Cortex of kidney (tissue), 1 donor: ENCODE data around the gene TEN1.
"Not testable (repeated sequence)": the region's sequence is repeated elsewhere in the genome, so short reads cannot be mapped to it uniquely, and the experiment has no call there.

Experiments
- DNase-seq: peaks from one replicate; lab custom pipeline; 2025; lab: John Stamatoyannopoulos, UW

The TEN1 gene

GRCh38 chr17:75978938-75979704, at the start of gene TEN1, which contains the start of gene ACOX1:
Gene TEN1, plus strand, starts transcription at chr17:75979240. Its CDS starts 6,953 bp downstream, at chr17:75986193.
Gene ACOX1, minus strand, starts transcription at chr17:75979166. Its CDS starts 93 bp downstream, at chr17:75979073.
- DNase-seq: peak; percentile 85

GRCh38 chr17:75931062-75931461, 48.0 kb upstream of the TEN1 start:
- no peak for DNase-seq

GRCh38 chr17:75932852-75933251, 46.2 kb upstream of the TEN1 start:
- no peak for DNase-seq

- DNase-seq: no peak
Observed at GRCh38 chr17:75933808-75934207, 45.2 kb upstream of the TEN1 start.

GRCh38 chr17:75937652-75938051, 41.4 kb upstream of the TEN1 start:
- DNase-seq: no peak

GRCh38 chr17:75940727-75941441, 38.2 kb upstream of the TEN1 start, which contains the start of gene FBF1:
Gene FBF1, minus strand, starts transcription at chr17:75941042. Its CDS starts 2,893 bp downstream, at chr17:75938149.
- peak; percentile 54 for DNase-seq

- no peak for DNase-seq
Observed at GRCh38 chr17:75941442-75941819, 37.6 kb upstream of the TEN1 start.

- no peak for DNase-seq
Observed at GRCh38 chr17:75942473-75942872, 36.6 kb upstream of the TEN1 start.

- no peak for DNase-seq
Observed at GRCh38 chr17:75943491-75943890, 35.5 kb upstream of the TEN1 start.

GRCh38 chr17:75945211-75945610, 33.8 kb upstream of the TEN1 start:
- no peak for DNase-seq

- DNase-seq: no peak
Observed at GRCh38 chr17:75950421-75950820, 28.6 kb upstream of the TEN1 start.

GRCh38 chr17:75950855-75951554, 28.0 kb upstream of the TEN1 start:
- no peak for DNase-seq

GRCh38 chr17:75959051-75959838, 19.8 kb upstream of the TEN1 start:
- no peak for DNase-seq

- DNase-seq: no peak
Observed at GRCh38 chr17:75959839-75960511, 19.1 kb upstream of the TEN1 start.

GRCh38 chr17:75965468-75965867, 13.6 kb upstream of the TEN1 start:
- DNase-seq: no peak

GRCh38 chr17:75969044-75969443, 10.0 kb upstream of the TEN1 start:
- DNase-seq: not testable (repeated sequence)

GRCh38 chr17:75970011-75970523, 9.0 kb upstream of the TEN1 start:
- DNase-seq: no peak

- DNase-seq: no peak
Observed at GRCh38 chr17:75970626-75971025, 8.4 kb upstream of the TEN1 start.

GRCh38 chr17:75975187-75975586, 3.9 kb upstream of the TEN1 start:
- DNase-seq: not testable (repeated sequence)

- no peak for DNase-seq
Observed at GRCh38 chr17:75975757-75976174, 3.3 kb upstream of the TEN1 start.
